Subcutaneous abdominal adipose tissue (tissue), 5 donors: ENCODE results near the gene C16orf96.

Experiments
- H3K27ac ChIP-seq: one replicate; pipeline ENCODE4 v1.7.0; 2013; ENCODE audit warnings: low read depth, mild to moderate bottlenecking, inconsistent platforms, low read length, moderate library complexity
- H3K27me3 ChIP-seq, 5 donors: one replicate each; pipeline ENCODE4 v1.7.0; 2013; ENCODE audit warnings: low read length in 5 of 5, inconsistent platforms in 1 of 5; ENCODE audit not compliant: control insufficient read depth in 5 of 5, insufficient read depth in 4 of 5
- H3K36me3 ChIP-seq, 5 donors: one replicate each; pipeline ENCODE4 v1.7.0; 2013; ENCODE audit warnings: low read length in 5 of 5; ENCODE audit not compliant: control insufficient read depth in 5 of 5, insufficient read depth in 5 of 5
- H3K4me1 ChIP-seq, 5 donors: one replicate each; pipeline ENCODE4 v1.7.0; 2013; ENCODE audit warnings: low read length in 5 of 5, mild to moderate bottlenecking in 3 of 5, moderate library complexity in 1 of 5; ENCODE audit not compliant: control insufficient read depth in 5 of 5, insufficient read depth in 5 of 5
- H3K4me3 ChIP-seq, 5 donors: one replicate each; pipeline ENCODE4 v1.7.0; 2013; ENCODE audit warnings: low read length in 5 of 5, low read depth in 1 of 5
- H3K9ac ChIP-seq, 5 donors: one replicate each; pipeline ENCODE4 v1.7.0; 2013; ENCODE audit warnings: low read length in 5 of 5, mild to moderate bottlenecking in 4 of 5, moderate library complexity in 3 of 5
- H3K9me3 ChIP-seq, 5 donors: one replicate each; pipeline ENCODE4 v1.7.0; 2013; ENCODE audit warnings: low read length in 5 of 5; ENCODE audit not compliant: control insufficient read depth in 5 of 5
- donor health status: healthy.
- donor health status: healthy.
- donor health status: healthy.
- donor health status: healthy.
- donor health status: healthy.

C16orf96 gene

GRCh38 chr16:4613636-4614570 lies 57.8 kb downstream of the C16orf96 start:
- no peak overlapping the region for H3K27ac ChIP-seq
- peak overlapping the region; percentile 75 to 88 (median 86) for H3K4me3 ChIP-seq
- peak overlapping the region; percentile 61 to 87 (median 73) for H3K9ac ChIP-seq
- peaks cover 0 to 14% (median 8%) of the 10 kb centered on the region in 5 donors for H3K36me3 ChIP-seq
- H3K4me1 ChIP-seq = peaks cover 12 to 63% (median 47%) of the 10 kb centered on the region in 5 donors
- no peaks in the 10 kb centered on the region for H3K9me3 ChIP-seq
- H3K27me3 ChIP-seq = peaks cover 0 to 3% (median 0%) of the 10 kb centered on the region in 5 donors

- peak within 1 kb of the TSS; percentile 61 to 87 (median 84) for H3K9ac ChIP-seq
- H3K4me3 ChIP-seq = peak within 1 kb of the TSS; percentile 75 to 88 (median 86)
- peaks cover 0 to 8% (median under 1%) of the 10 kb centered on the region in 5 donors for H3K36me3 ChIP-seq
- peaks cover 0 to 3% (median 0%) of the 10 kb centered on the region in 5 donors for H3K27me3 ChIP-seq
- H3K27ac ChIP-seq = peak within 1 kb of the TSS; percentile 92
- H3K4me1 ChIP-seq = peaks cover 12 to 63% (median 47%) of the 10 kb centered on the region in 5 donors
- H3K9me3 ChIP-seq = no peaks in the 10 kb centered on the region
These were observed 58.6 kb downstream of the C16orf96 start, which contains the start of gene UBALD1 for GRCh38 chr16:4614571-4615383. UBALD1 (minus strand) TSS chr16:4614888; CDS start chr16:4614797, 91 bp downstream.

GRCh38 chr16:4615384-4616046 lies 59.4 kb downstream of the C16orf96 start:
- peak overlapping the region; percentile 61 to 87 (median 72) for H3K9ac ChIP-seq
- peak overlapping the region; percentile 92 for H3K27ac ChIP-seq
- no peaks in the 10 kb centered on the region for H3K9me3 ChIP-seq
- H3K4me3 ChIP-seq = peak overlapping the region; percentile 29 to 88 (median 86)
- peaks cover 0 to 3% (median 2%) of the 10 kb centered on the region in 5 donors for H3K36me3 ChIP-seq
- H3K4me1 ChIP-seq = peaks cover 12 to 63% (median 47%) of the 10 kb centered on the region in 5 donors
- H3K27me3 ChIP-seq = peaks cover 0 to 3% (median 0%) of the 10 kb centered on the region in 5 donors

GRCh38 chr16:4616047-4616811 lies 60.1 kb downstream of the C16orf96 start:
- H3K27ac ChIP-seq = peak overlapping the region; percentile 97
- H3K36me3 ChIP-seq = peaks cover 0 to 3% (median 2%) of the 10 kb centered on the region in 5 donors
- H3K27me3 ChIP-seq = peaks cover 0 to 3% (median 0%) of the 10 kb centered on the region in 5 donors
- peaks cover 12 to 59% (median 45%) of the 10 kb centered on the region in 5 donors for H3K4me1 ChIP-seq
- H3K9me3 ChIP-seq = no peaks in the 10 kb centered on the region
- H3K4me3 ChIP-seq = peak overlapping the region; percentile 75 to 88 (median 86)
- peak overlapping the region; percentile 77 to 92 (median 87) for H3K9ac ChIP-seq

DNA sequence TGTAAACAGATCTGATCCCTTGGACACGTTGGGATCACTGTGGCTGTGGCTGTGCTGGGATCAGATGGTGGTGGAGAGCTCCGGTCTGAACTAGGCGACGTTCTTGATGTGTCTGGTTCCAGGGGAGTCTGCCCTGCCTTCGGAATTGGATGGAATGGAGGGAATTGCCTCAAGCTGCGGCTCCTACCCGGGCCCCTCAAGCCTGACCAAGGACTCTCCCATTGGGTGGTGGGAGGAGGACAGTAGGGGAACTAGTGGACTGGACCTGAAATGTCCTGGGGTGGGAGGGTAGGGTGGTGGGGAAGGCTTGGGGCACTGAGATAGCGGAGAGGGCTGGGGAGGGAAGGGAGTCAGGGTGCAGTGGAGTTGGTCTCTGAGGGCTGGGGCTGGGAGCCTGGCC lies 61.7 kb downstream of the C16orf96 start:
- peaks cover 12 to 46% (median 37%) of the 10 kb centered on the region in 5 donors for H3K4me1 ChIP-seq
- H3K9ac ChIP-seq = no peak overlapping the region
- no peak overlapping the region for H3K27ac ChIP-seq
- peaks cover 0 to 3% (median 0%) of the 10 kb centered on the region in 5 donors for H3K27me3 ChIP-seq
- H3K4me3 ChIP-seq = no peak overlapping the region
- H3K9me3 ChIP-seq = no peaks in the 10 kb centered on the region
- peaks cover 0 to 3% (median 0%) of the 10 kb centered on the region in 5 donors for H3K36me3 ChIP-seq

DNA sequence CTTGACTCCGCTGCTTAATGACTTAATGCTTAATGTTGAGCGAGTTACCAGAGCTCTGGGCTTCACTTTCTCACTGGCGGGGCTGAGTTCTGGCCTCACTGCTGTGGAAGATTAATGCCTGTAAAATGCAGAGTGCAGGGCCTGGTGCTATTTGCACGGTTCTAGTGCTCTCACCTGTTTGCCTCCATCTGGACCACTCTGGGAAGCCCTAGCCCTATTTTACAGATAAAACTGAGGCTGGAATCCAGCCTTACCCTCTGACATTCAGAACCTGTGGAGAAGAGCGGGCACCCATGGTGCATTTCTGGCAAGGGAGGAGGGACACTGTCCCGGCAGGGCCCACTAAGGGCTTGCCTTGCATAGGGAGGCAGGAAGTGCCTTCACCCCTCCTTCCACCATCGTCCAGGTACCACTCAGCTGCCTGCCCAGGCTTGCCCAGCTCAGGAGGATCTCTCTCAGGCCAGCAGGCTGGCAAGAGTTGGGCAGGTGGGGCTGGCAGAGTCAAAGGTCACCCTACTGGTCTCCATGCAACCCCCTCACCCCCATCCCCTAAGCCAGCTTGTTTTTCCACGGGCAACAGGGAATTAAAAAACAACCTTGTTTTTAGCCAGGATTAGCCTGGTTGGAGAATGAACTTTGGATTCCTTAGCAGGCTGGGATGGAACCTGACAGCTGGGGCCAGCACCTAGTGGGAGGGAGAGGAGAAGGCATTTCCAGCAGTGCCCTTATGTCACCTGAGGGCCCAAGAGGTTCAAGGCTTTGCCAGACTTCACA lies 62.7 kb downstream of the C16orf96 start:
- peaks cover 12 to 43% (median 34%) of the 10 kb centered on the region in 5 donors for H3K4me1 ChIP-seq
- peaks cover 0 to 3% (median 0%) of the 10 kb centered on the region in 5 donors for H3K36me3 ChIP-seq
- H3K27ac ChIP-seq = no peak overlapping the region
- H3K9ac ChIP-seq = no peak overlapping the region
- no peak overlapping the region for H3K4me3 ChIP-seq
- peaks cover 0 to 3% (median 0%) of the 10 kb centered on the region in 5 donors for H3K27me3 ChIP-seq
- H3K9me3 ChIP-seq = no peaks in the 10 kb centered on the region

DNA sequence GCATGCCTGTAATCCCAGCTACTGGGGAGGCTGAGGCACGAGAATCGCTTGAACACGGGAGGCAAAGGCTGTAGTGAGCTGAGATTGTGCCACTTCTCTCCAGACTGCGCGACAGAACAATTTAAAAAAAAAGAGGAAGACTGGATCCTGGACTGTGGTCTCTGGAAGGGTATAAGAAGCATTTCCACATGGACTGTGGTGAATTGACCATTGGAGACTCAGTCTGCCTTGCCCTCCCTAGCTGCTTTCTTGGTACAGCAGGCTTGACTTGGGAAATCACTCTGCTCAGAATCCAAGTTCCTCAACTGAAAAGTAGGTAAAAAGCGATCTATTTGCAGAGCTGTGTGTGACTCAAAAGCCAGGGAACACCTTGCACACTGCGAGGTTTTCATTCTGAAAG lies 67.5 kb downstream of the C16orf96 start:
- H3K4me3 ChIP-seq = peak overlapping the region; percentile 48 to 94 (median 80)
- peaks cover 0 to 3% (median 2%) of the 10 kb centered on the region in 5 donors for H3K36me3 ChIP-seq
- H3K9ac ChIP-seq = peak overlapping the region in 3 of 5 donors; percentile 89 to 100 (median 91)
- peak overlapping the region; percentile 88 for H3K27ac ChIP-seq
- peaks cover 0 to 4% (median 0%) of the 10 kb centered on the region in 5 donors for H3K9me3 ChIP-seq
- peaks cover 20 to 33% (median 29%) of the 10 kb centered on the region in 5 donors for H3K4me1 ChIP-seq
- peaks cover 0 to 8% (median 0%) of the 10 kb centered on the region in 5 donors for H3K27me3 ChIP-seq

DNA sequence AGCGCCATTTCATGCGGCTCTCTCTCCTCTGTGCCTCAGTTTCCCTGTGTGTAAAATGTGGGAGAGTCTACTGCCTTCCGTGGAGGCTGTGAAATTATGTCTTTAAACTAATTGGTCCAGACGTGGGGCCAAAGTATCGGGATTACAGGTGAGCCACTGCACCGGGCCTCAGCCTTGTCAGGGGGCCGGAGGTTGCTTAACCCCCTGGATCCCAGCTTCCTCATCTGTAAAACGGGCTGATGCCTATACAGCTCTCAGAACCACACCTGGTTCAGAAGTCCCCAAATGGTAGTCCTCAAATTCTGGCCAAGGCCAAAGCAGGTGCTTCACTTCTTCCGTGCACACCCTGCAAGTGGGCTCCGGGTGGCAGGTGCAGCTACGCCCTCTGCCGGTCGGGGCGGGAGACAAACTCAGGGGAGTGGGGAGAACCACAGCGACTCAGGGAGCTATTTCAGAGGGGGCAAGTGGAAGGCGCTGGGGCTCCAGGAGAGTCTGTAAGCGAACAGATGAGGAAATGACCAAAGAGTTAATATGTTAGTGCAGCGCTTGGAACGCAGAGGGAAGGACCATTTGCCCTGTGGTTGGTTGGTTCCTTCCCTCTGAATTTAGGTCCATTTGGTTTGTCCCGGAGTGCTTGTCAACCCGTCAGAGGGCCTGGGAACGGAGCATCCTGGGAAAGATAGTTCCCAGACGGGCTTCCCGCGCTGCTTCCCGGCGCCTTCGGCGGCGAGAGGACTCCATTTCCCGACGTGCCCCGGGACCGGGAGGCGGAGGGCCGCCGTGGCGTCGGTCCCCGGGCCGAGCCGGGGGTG lies 68.1 kb downstream of the C16orf96 start, which contains the start of gene MGRN1:
TSS of gene MGRN1 (plus strand) at position 812 of the 812 bp plus-strand sequence. CDS start 135 bp downstream, outside the sequence.
- Histone ChIP-seq H3K4me3 (peak within 1 kb of the TSS; percentile 74 to 95 (median 88)), H3K9ac (peak within 1 kb of the TSS; percentile 89 to 100 (median 95)), H3K4me1 (peaks cover 20 to 33% (median 29%) of the 10 kb centered on the region in 5 donors), H3K27me3 (peaks cover 0 to 8% (median 0%) of the 10 kb centered on the region in 5 donors), H3K27ac (peak within 1 kb of the TSS; percentile 88), H3K9me3 (peaks cover 0 to 4% (median 0%) of the 10 kb centered on the region in 5 donors), H3K36me3 (peaks cover 0 to 3% (median 2%) of the 10 kb centered on the region in 5 donors)
